Brain microvascular endothelial cell (primary cell): ENCODE results near the gene VTA1.
"Not testable (repeated sequence)": the region's sequence is repeated elsewhere in the genome, so short reads cannot be mapped to it uniquely, and the experiment has no call there.

ENCODE experiments used
- DNase-seq: peaks from one replicate; pipeline ENCODE4 v3.0.0-alpha.2; 2020
- H3K27ac ChIP-seq: fragments of 250-450 bp; sonication (Bioruptor Pico); 2 replicates; pipeline ENCODE4 v1.5.1; 2020; ENCODE audit warnings: mild to moderate bottlenecking, moderate library complexity
- H3K27me3 ChIP-seq: fragments of 250-450 bp; sonication (Bioruptor Pico); replicated peaks from 2 replicates; pipeline ENCODE4 v1.5.1; 2020; ENCODE audit warnings: mild to moderate bottlenecking
- H3K36me3 ChIP-seq: fragments of 250-450 bp; sonication (Bioruptor Pico); replicated peaks from 2 replicates; pipeline ENCODE4 v1.5.1; 2020; ENCODE audit warnings: mild to moderate bottlenecking
- H3K4me3 ChIP-seq: 2 replicates; pipeline ENCODE4 v1.5.1; 2011; ENCODE audit warnings: low read depth, mild to moderate bottlenecking, control low read depth, low read length, moderate library complexity
- CTCF ChIP-seq: IDR thresholded peaks from 2 replicates; pipeline ENCODE4 v1.5.1; 2011; ENCODE audit warnings: low read depth, mild to moderate bottlenecking, moderate library complexity, low read length, control low read depth, inconsistent platforms; ENCODE audit errors: missing control alignments
- in situ Hi-C: cut with HindIII; loops from 2 replicates; pipeline ENCODE4 v1.10.0; 2017; ENCODE audit warnings: low sequenced_read_pairs, low pct_ligation_motif_present

The VTA1 gene

GRCh38 chr6:142118925-142119324 is 28.1 kb upstream of the VTA1 start:
- peak; percentile 1 for DNase-seq
- TF ChIP-seq CTCF, result no peak
- in situ Hi-C loops, result no loop called here
- Histone ChIP-seq H3K4me3 (no peak overlapping the region), H3K36me3 (no peaks in the 10 kb centered on the region), H3K27ac (no peak overlapping the region), H3K27me3 (no peaks in the 10 kb centered on the region)

GRCh38 chr6:142121342-142121741 is 25.7 kb upstream of the VTA1 start:
- H3K36me3 ChIP-seq, result no peaks in the 10 kb centered on the region
- TF ChIP-seq CTCF, result no peak
- DNase-seq, result no peak
- H3K27me3 ChIP-seq, result no peaks in the 10 kb centered on the region
- in situ Hi-C loops, result no loop called here
- H3K4me3 ChIP-seq, result no peak overlapping the region
- no peak overlapping the region for H3K27ac ChIP-seq

- TF ChIP-seq CTCF, result no peak
- no peaks in the 10 kb centered on the region for H3K27me3 ChIP-seq
- no peak overlapping the region for H3K4me3 ChIP-seq
- no peak overlapping the region for H3K27ac ChIP-seq
- no peak for DNase-seq
- in situ Hi-C loops, result no loop called here
- no peaks in the 10 kb centered on the region for H3K36me3 ChIP-seq
Measured at GRCh38 chr6:142130814-142131213, 16.2 kb upstream of the VTA1 start.

GRCh38 chr6:142132625-142133024 is 14.4 kb upstream of the VTA1 start, which contains the start of gene GJE1:
GJE1 (plus strand) TSS chr6:142132925; CDS start chr6:142133159, 234 bp downstream.
- no peaks in the 10 kb centered on the region for H3K36me3 ChIP-seq
- no peak within 1 kb of the TSS for H3K4me3 ChIP-seq
- in situ Hi-C loops, result no loop called here
- no peaks in the 10 kb centered on the region for H3K27me3 ChIP-seq
- TF ChIP-seq CTCF, result no peak
- DNase-seq, result no peak
- H3K27ac ChIP-seq, result no peak within 1 kb of the TSS

GRCh38 chr6:142138876-142139275 is 8.2 kb upstream of the VTA1 start:
- Histone ChIP-seq H3K27me3 (no peaks in the 10 kb centered on the region), H3K36me3 (no peaks in the 10 kb centered on the region), H3K4me3 (no peak overlapping the region), H3K27ac (no peak overlapping the region)
- no peak for DNase-seq
- TF ChIP-seq CTCF, result no peak
- in situ Hi-C loops, result no loop called here

- H3K27ac ChIP-seq, H3K36me3 ChIP-seq, H3K4me3 ChIP-seq, H3K27me3 ChIP-seq, DNase-seq, in situ Hi-C loops: not testable (repeated sequence)
Measured at GRCh38 chr6:142141531-142141930, 5.5 kb upstream of the VTA1 start.
